GM10847 (cell line): ENCODE data around the gene NDC80.

Experiments
- POLR2A ChIP-seq: IDR thresholded peaks from 2 replicates; pipeline ENCODE4 v1.6.1; 2011; ENCODE audit not compliant: insufficient read length; ENCODE audit errors: extremely low read depth

NDC80 gene

GRCh38 chr18:2644535-2644934 is 73.2 kb downstream of the NDC80 start:
- TF ChIP-seq POLR2A = no peak

GRCh38 chr18:2651981-2652380 is 80.6 kb downstream of the NDC80 start:
- TF ChIP-seq POLR2A = no peak

GRCh38 chr18:2653467-2653866 is 82.1 kb downstream of the NDC80 start:
- no peak for TF ChIP-seq POLR2A

- TF ChIP-seq POLR2A = no peak
Measured at GRCh38 chr18:2654169-2654927, 83.0 kb downstream of the NDC80 start.

- no peak for TF ChIP-seq POLR2A
Measured at GRCh38 chr18:2654928-2655177, 83.5 kb downstream of the NDC80 start.

GRCh38 chr18:2655178-2655953 is 84.0 kb downstream of the NDC80 start, which contains the start of gene SMCHD1:
Gene SMCHD1 (plus strand): TSS chr18:2655726. CDS start chr18:2656076, 350 bp downstream.
- TF ChIP-seq POLR2A = peak; percentile 95

- TF ChIP-seq POLR2A = no peak
Measured at GRCh38 chr18:2655954-2656236, 84.5 kb downstream of the NDC80 start.

- no peak for TF ChIP-seq POLR2A
Measured at GRCh38 chr18:2656237-2656980, 85.1 kb downstream of the NDC80 start.

- no peak for TF ChIP-seq POLR2A
Measured at GRCh38 chr18:2656981-2657512, 85.7 kb downstream of the NDC80 start.

GRCh38 chr18:2657788-2658458 is 86.6 kb downstream of the NDC80 start:
- no peak for TF ChIP-seq POLR2A

- TF ChIP-seq POLR2A = no peak
Measured at GRCh38 chr18:2662990-2663389, 91.6 kb downstream of the NDC80 start.
